IMR-90 (cell line): Measurements from ENCODE around the gene CCP110. TPM values are rescaled to one million over a fixed set of nuclear protein-coding genes. Genes with fewer than 3 reads are reported as not detected.

Source experiments
- ATAC-seq: fragments of 200-7000 bp; cut with Tn5 transposase; 2 replicates; pipeline ENCODE4 v1.9.1; 2020; ENCODE audit warnings: low read depth, mild to moderate bottlenecking, moderate library complexity
- BruUV-seq: library from RNA; stranded (reverse); fragments of 400-500 nt; replicated peaks from 2 replicates; lab custom pipeline; 2021; lab: Mats Ljungman, UMichigan
- CTCF ChIA-PET: fragments of 300-600 bp; formaldehyde crosslinking; extraction: SDS; loops from one replicate; lab custom pipeline; 2021; ENCODE audit warnings: antibody characterized with exemption; lab: Yijun Ruan, JAX
- POLR2A ChIA-PET: fragments of 300-600 bp; sonication (Branson Sonifier 250); formaldehyde crosslinking; loops from one replicate; lab custom pipeline; 2022; ENCODE audit warnings: antibody characterized with exemption; ENCODE audit not compliant: unreplicated experiment; lab: Charles Lee
- DNase-seq: peaks from one replicate; pipeline ENCODE4 v3.0.0; 2013
- H2AFZ ChIP-seq: replicated peaks from 2 replicates; pipeline ENCODE3; 2013; ENCODE audit warnings: low read length, mild to moderate bottlenecking; ENCODE audit not compliant: poor library complexity
- H2AK5ac ChIP-seq: 2 replicates; pipeline ENCODE4 v1.6.1; 2013; ENCODE audit warnings: low read depth, low read length, inconsistent platforms
- H2AK9ac ChIP-seq: replicated peaks from 2 replicates; pipeline ENCODE3; 2013; ENCODE audit warnings: mild to moderate bottlenecking, low read depth, low read length, moderate library complexity; ENCODE audit not compliant: poor library complexity
- H2BK120ac ChIP-seq: 2 replicates; pipeline ENCODE4 v1.6.1; 2013; ENCODE audit warnings: low read depth, low read length, inconsistent platforms
- H2BK15ac ChIP-seq: 3 replicates; pipeline ENCODE4 v1.6.1; 2013; ENCODE audit warnings: low read depth, low read length, inconsistent platforms
- H2BK20ac ChIP-seq: 2 replicates; pipeline ENCODE4 v1.6.1; 2013; ENCODE audit warnings: low read depth, mild to moderate bottlenecking, inconsistent platforms, low read length, moderate library complexity
- H2BK5ac ChIP-seq: 2 replicates; pipeline ENCODE4 v1.6.1; 2013; ENCODE audit warnings: mild to moderate bottlenecking, low read depth, low read length, inconsistent platforms; ENCODE audit not compliant: poor library complexity, severe bottlenecking
- H3K14ac ChIP-seq: replicated peaks from 2 replicates; pipeline ENCODE4 v1.6.1; 2013; ENCODE audit warnings: low read depth, low read length, inconsistent platforms
- H3K18ac ChIP-seq: 2 replicates; pipeline ENCODE4 v1.6.1; 2013; ENCODE audit warnings: low read depth, low read length, control low read depth
- H3K23ac ChIP-seq: 2 replicates; pipeline ENCODE4 v1.6.1; 2013; ENCODE audit warnings: low read depth, low read length, inconsistent platforms
- H3K27ac ChIP-seq: 2 replicates; pipeline ENCODE4 v1.5.1; 2013; ENCODE audit warnings: mild to moderate bottlenecking, control low read depth, low read length; ENCODE audit not compliant: insufficient read depth
- H3K27me3 ChIP-seq: 2 replicates; pipeline ENCODE4 v1.6.1; 2013; ENCODE audit warnings: low read length; ENCODE audit not compliant: control insufficient read depth, insufficient read depth
- H3K36me3 ChIP-seq: 2 replicates; pipeline ENCODE4 v1.6.1; 2013; ENCODE audit warnings: low read length, mixed read lengths; ENCODE audit not compliant: control insufficient read depth, insufficient read depth
- H3K4ac ChIP-seq: 2 replicates; pipeline ENCODE4 v1.6.1; 2013; ENCODE audit warnings: low read depth, low read length, inconsistent platforms
- H3K4me1 ChIP-seq: 2 replicates; pipeline ENCODE4 v1.6.1; 2013; ENCODE audit warnings: low read length, mixed read lengths; ENCODE audit not compliant: control insufficient read depth, insufficient read depth
- H3K4me2 ChIP-seq: 2 replicates; pipeline ENCODE4 v1.6.1; 2013; ENCODE audit warnings: low read depth, mild to moderate bottlenecking, control low read depth, low read length, moderate library complexity
- H3K4me3 ChIP-seq: 2 replicates; pipeline ENCODE4 v1.5.1; 2013; ENCODE audit warnings: low read depth, mild to moderate bottlenecking, control low read depth, low read length, moderate library complexity; ENCODE audit not compliant: insufficient read depth
- H3K56ac ChIP-seq: 2 replicates; pipeline ENCODE4 v1.6.1; 2013; ENCODE audit warnings: low read length, inconsistent platforms; ENCODE audit not compliant: insufficient read depth; ENCODE audit errors: extremely low read depth
- H3K79me1 ChIP-seq, 2 experiments: 2 replicates each; pipeline ENCODE4 v1.6.1; 2013; ENCODE audit warnings: low read length in 2 of 2, inconsistent platforms in 1 of 2, low read depth in 1 of 2
- H3K9ac ChIP-seq: 2 replicates; pipeline ENCODE4 v1.6.1; 2013; ENCODE audit warnings: low read depth, low read length, control low read depth
- H3K9me1 ChIP-seq: 2 replicates; pipeline ENCODE4 v1.6.1; 2013; ENCODE audit warnings: low read length, inconsistent platforms; ENCODE audit not compliant: insufficient read depth
- H3K9me3 ChIP-seq: 2 replicates; pipeline ENCODE4 v1.6.1; 2013; ENCODE audit warnings: low read length; ENCODE audit not compliant: control insufficient read depth, insufficient read depth
- H4K20me1 ChIP-seq: 2 replicates; pipeline ENCODE4 v1.6.1; 2013; ENCODE audit warnings: low read length, inconsistent platforms; ENCODE audit not compliant: insufficient read depth
- H4K5ac ChIP-seq: 2 replicates; pipeline ENCODE4 v1.6.1; 2013; ENCODE audit warnings: mild to moderate bottlenecking, low read depth, low read length, control low read depth
- H4K8ac ChIP-seq, 2 experiments: 2 replicates each; pipeline ENCODE4 v1.6.1; 2013; ENCODE audit warnings: low read depth in 2 of 2, low read length in 2 of 2, control low read depth in 1 of 2, inconsistent platforms in 1 of 2
- H4K91ac ChIP-seq: 2 replicates; pipeline ENCODE4 v1.6.1; 2013; ENCODE audit warnings: low read depth, low read length, inconsistent platforms; ENCODE audit not compliant: insufficient read depth
- CEBPB ChIP-seq: IDR thresholded peaks from 2 replicates; pipeline ENCODE4 v1.6.1; 2012; ENCODE audit warnings: low read depth, low read length, improper control_type of control experiment
- CHD1 ChIP-seq: IDR thresholded peaks from 2 replicates; pipeline ENCODE4 v1.6.1; 2012; ENCODE audit warnings: low read depth, low read length, improper control_type of control experiment
- CTCF ChIP-seq: conservative IDR thresholded peaks from 2 replicates; pipeline ENCODE4 v1.5.1; 2012; ENCODE audit warnings: mild to moderate bottlenecking, low read depth, low read length, improper control_type of control experiment
- FOS ChIP-seq: fragments of 150-350 bp; IDR thresholded peaks from 2 replicates; pipeline ENCODE4 v1.6.1; 2016; ENCODE audit warnings: low read depth, low read length
- MAFK ChIP-seq: IDR thresholded peaks from 2 replicates; pipeline ENCODE4 v1.6.1; 2012; ENCODE audit warnings: low read depth, low read length, improper control_type of control experiment
- MXI1 ChIP-seq: IDR thresholded peaks from 2 replicates; pipeline ENCODE4 v1.6.1; 2012; ENCODE audit warnings: low read depth, mild to moderate bottlenecking, low read length, moderate library complexity, borderline replicate concordance
- NFE2L2 ChIP-seq: fragments of 150-350 bp; IDR thresholded peaks from 2 replicates; pipeline ENCODE4 v1.6.1; 2016; ENCODE audit warnings: low read depth, mild to moderate bottlenecking, low read length
- RAD21 ChIP-seq: IDR thresholded peaks from 2 replicates; pipeline ENCODE4 v1.6.1; 2012; ENCODE audit warnings: low read length, improper control_type of control experiment
- RCOR1 ChIP-seq: IDR thresholded peaks from 2 replicates; pipeline ENCODE4 v1.6.1; 2012; ENCODE audit warnings: mild to moderate bottlenecking, low read length, improper control_type of control experiment; ENCODE audit not compliant: insufficient replicate concordance
- RFX5 ChIP-seq: IDR thresholded peaks from 2 replicates; pipeline ENCODE4 v1.8.0; 2012; ENCODE audit warnings: low read depth, mild to moderate bottlenecking, low read length, moderate library complexity
- SMC3 ChIP-seq: fragments of 150-350 bp; IDR thresholded peaks from 2 replicates; pipeline ENCODE4 v1.6.1; 2016; ENCODE audit warnings: low read depth, mild to moderate bottlenecking, antibody characterized with exemption, low read length, moderate library complexity
- USF2 ChIP-seq: fragments of 150-350 bp; IDR thresholded peaks from 2 replicates; pipeline ENCODE4 v1.6.1; 2017; ENCODE audit warnings: mild to moderate bottlenecking, antibody characterized with exemption, low read length, low read depth
- WGBS, 2 experiments: methylation state at CpG; one replicate each; pipeline versions ENCODE4 v1.1.5 to v1.1.7; 2013; ENCODE audit warnings: missing lambda C conversion rate in 2 of 2; ENCODE audit not compliant: insufficient read length in 1 of 2; ENCODE audit errors: extremely low coverage in 2 of 2; 5-methylcytosine and 5-hydroxymethylcytosine counted together
- dilution Hi-C: fragments of 300-500 bp; cut with HindIII; formaldehyde crosslinking; loops from one replicate; pipeline ENCODE4 v1.14.3; 2018; ENCODE audit warnings: low sequenced_read_pairs; ENCODE audit not compliant: unreplicated experiment
- in situ Hi-C: fragments of 300-500 bp; cut with MboI; formaldehyde crosslinking; loops from 3 replicates; pipeline ENCODE4 v1.14.3; 2019; ENCODE audit warnings: low sequenced_read_pairs, inconsistent platforms, mixed read lengths
- intact Hi-C: fragments of 100-400 bp; cut with micrococcal nuclease; formaldehyde crosslinking; loops from 2 replicates; pipeline ENCODE4 v1.10.0; 2022
- polyA plus RNA-seq, 3 experiments: library from polyadenylated mRNA; depleted of rRNA; stranded (reverse); fragments of >200 nt; gene quantifications; 2 replicates each; pipeline ENCODE4 v1.2.3, GENCODE V29; 2012; ENCODE audit warnings: low replicate concordance in 1 of 3
- total RNA-seq: library from RNA; depleted of rRNA; stranded (reverse); fragments of >200 nt; gene quantifications from 2 replicates; pipeline ENCODE4 v1.2.3, GENCODE V29; 2012
- TF ChIP-seq, protein P1 (sequence below): fragments of 150-350 bp; IDR thresholded peaks from 2 replicates; pipeline ENCODE4 v1.6.1; 2016; ENCODE audit warnings: low read depth, mild to moderate bottlenecking, low read length, moderate library complexity, borderline replicate concordance

Gene CCP110
- total and polyA plus RNA-seq, 2 of the 4 experiments (the other 2 are of a cell fraction) = 4.7 to 7.7 TPM

DNA sequence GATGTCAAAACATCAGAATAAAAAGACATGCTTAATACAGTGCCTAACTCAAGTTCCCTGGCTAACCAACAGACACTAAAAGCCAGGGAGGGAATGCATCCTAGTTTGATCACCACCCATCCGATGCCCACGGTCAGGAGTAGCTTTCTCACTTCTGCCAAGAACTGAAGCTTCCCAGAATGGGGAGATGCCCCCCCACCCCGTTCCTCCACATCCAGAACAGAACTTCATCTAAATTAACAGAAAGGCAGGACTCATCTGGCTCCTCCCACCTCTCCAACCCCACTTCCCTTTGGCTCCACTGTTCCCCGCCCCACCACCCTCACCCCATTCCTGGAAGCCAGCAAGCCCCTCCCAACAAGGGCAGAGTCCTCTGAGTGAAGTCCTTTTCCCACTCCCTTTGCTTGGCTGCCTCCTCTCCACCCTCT, 35.5 kb upstream of the CCP110 start:
- BruUV-seq = no TSS peak
- no peak overlapping the region for H3K27ac ChIP-seq
- no peaks in the 10 kb centered on the region for H3K9me1 ChIP-seq
- no peak overlapping the region for H3K4me3 ChIP-seq
- POLR2A ChIA-PET = interaction anchor here (0.6 kb wide), 1 partner anchor 112 kb away, joined by 7 read pairs; no protein-coding TSS in a partner anchor
- intact Hi-C loops = no loop called here
- dilution Hi-C loops = no loop called here
- H3K36me3 ChIP-seq = no peaks in the 10 kb centered on the region
- no peak overlapping the region for H3K56ac ChIP-seq
- H3K18ac ChIP-seq = no peak overlapping the region
- no peak overlapping the region for H2BK5ac ChIP-seq
- no peaks in the 10 kb centered on the region for H3K9me3 ChIP-seq
- ATAC-seq = no peak
- CTCF ChIA-PET = no interaction called here
- H4K5ac ChIP-seq = no peak overlapping the region
- H2BK15ac ChIP-seq = no peak overlapping the region
- no peak overlapping the region for H3K4ac ChIP-seq
- H2AK5ac ChIP-seq = no peak overlapping the region
- TF ChIP-seq MAFK (no peak), FOS (no peak), CHD1 (no peak), USF2 (no peak), RCOR1 (no peak), RFX5 (no peak), MXI1 (no peak), CEBPB (no peak), NFE2L2 (no peak), RAD21 (no peak), CTCF (no peak), SMC3 (no peak)
- TF ChIP-seq, protein P1, sequence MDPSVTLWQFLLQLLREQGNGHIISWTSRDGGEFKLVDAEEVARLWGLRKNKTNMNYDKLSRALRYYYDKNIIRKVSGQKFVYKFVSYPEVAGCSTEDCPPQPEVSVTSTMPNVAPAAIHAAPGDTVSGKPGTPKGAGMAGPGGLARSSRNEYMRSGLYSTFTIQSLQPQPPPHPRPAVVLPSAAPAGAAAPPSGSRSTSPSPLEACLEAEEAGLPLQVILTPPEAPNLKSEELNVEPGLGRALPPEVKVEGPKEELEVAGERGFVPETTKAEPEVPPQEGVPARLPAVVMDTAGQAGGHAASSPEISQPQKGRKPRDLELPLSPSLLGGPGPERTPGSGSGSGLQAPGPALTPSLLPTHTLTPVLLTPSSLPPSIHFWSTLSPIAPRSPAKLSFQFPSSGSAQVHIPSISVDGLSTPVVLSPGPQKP = no peak
- no peak overlapping the region for H3K9ac ChIP-seq
- in situ Hi-C loops = no loop called here
- H3K4me1 ChIP-seq = no peaks in the 10 kb centered on the region
- H2AFZ ChIP-seq = no peak overlapping the region
- no CpG with 5 or more reads among the region's 4 CpGs for WGBS, 2 experiments
- no peak overlapping the region for H2BK120ac ChIP-seq
- H3K14ac ChIP-seq = no peak overlapping the region
- no peak for DNase-seq
- no peak overlapping the region for H3K23ac ChIP-seq
- H2BK20ac ChIP-seq = no peak overlapping the region
- H3K27me3 ChIP-seq = peaks cover 2% of the 10 kb centered on the region
- no peaks in the 10 kb centered on the region for H4K20me1 ChIP-seq
- H4K91ac ChIP-seq = no peak overlapping the region
- no peak overlapping the region for H3K4me2 ChIP-seq
- no peak overlapping the region for H4K8ac ChIP-seq
- no peaks in the 10 kb centered on the region for H3K79me1 ChIP-seq
- H2AK9ac ChIP-seq = no peak overlapping the region
